Adrenal gland (tissue), 12 donors: ENCODE data around the gene HPF1. TPM values are rescaled to one million over a fixed set of nuclear protein-coding genes. Genes with fewer than 3 reads are reported as not detected.

ENCODE experiments used
- DNase-seq, 7 donors: peaks; one replicate each; pipeline ENCODE4 v3.0.0-alpha.2; 2019 to 2020
- H3K27ac ChIP-seq, 5 donors: fragments of 200-600 bp; sonication (generic) in 4 of 5; 1 replicate in 3 of 5; 2 replicates in 2 of 5; pipeline versions ENCODE4 v1.5.1 to v1.8.0; 2016 to 2020; ENCODE audit warnings: mild to moderate bottlenecking in 1 of 5
- H3K27me3 ChIP-seq: fragments of 200-600 bp; 2 replicates; pipeline ENCODE4 v1.8.0; 2021
- H3K36me3 ChIP-seq, 2 donors: fragments of 200-600 bp; replicated peaks in 1 of 2; 1 replicate in 1 of 2; 2 replicates in 1 of 2; pipeline versions ENCODE4 v1.5.1 to v1.8.0; 2018 to 2022
- H3K4me1 ChIP-seq, 2 donors: fragments of 200-600 bp; replicated peaks in 1 of 2; 1 replicate in 1 of 2; 2 replicates in 1 of 2; pipeline versions ENCODE4 v1.5.1 to v1.8.0; 2018 to 2021
- H3K4me3 ChIP-seq, 4 donors: fragments of 200-600 bp; sonication (generic) in 3 of 4; one replicate each; pipeline ENCODE4 v1.5.1; 2016 to 2018
- H3K9me3 ChIP-seq, 3 donors: fragments of 200-600 bp; sonication (generic) in 1 of 3; replicated peaks in 1 of 3; 1 replicate in 2 of 3; 2 replicates in 1 of 3; pipeline versions ENCODE4 v1.5.1 to v1.8.0; 2016 to 2021
- POLR2A ChIP-seq, 2 donors: fragments of 450-650 bp; IDR thresholded peaks; one replicate each; pipeline ENCODE4 v1.6.1; 2017; ENCODE audit warnings: antibody characterized with exemption in 2 of 2, mild to moderate bottlenecking in 2 of 2, moderate library complexity in 1 of 2
- WGBS, 4 donors: extraction: QIAGEN DNeasy Blood & Tissue Kit in 2 of 4; methylation state at CpG; one replicate each; pipeline versions ENCODE4 v1.1.5 to v1.1.7; 2013 to 2017; 5-methylcytosine and 5-hydroxymethylcytosine counted together
- intact Hi-C, 2 donors: fragments of 100-400 bp; cut with DNase I; formaldehyde crosslinking; loops; one replicate each; pipeline versions ENCODE4 v1.14.1 to v1.15.0; 2022 to 2023
- polyA plus RNA-seq, 3 donors: library from polyadenylated mRNA; stranded (reverse); fragments of 200-250 nt in 2 of 3; fragments of 350-450 nt in 1 of 3; fragmentation: Illumina TruSeq in 1 of 3; extraction: RNeasy Lipid Tissue Mini Kit (QIAGEN cat#74804) in 1 of 3; gene quantifications; one replicate each; pipeline ENCODE4 v1.2.3, GENCODE V29; 2013 to 2014
- total RNA-seq, 9 donors: library from RNA; depleted of rRNA in 4 of 9; stranded (reverse); fragments of >200 nt in 4 of 9; fragments of 120-200 nt in 1 of 9; fragmentation: NEBNext Ultra II Directional in 1 of 9; extraction: Animal tissue kit (Norgen Biotek cat#: 25700) in 1 of 9; gene quantifications; one replicate each; pipeline versions ENCODE4 v1.1.0 to v1.2.4, GENCODE V29; 2013 to 2023
- TF ChIP-seq, protein P1 (sequence below), 6 experiments: fragments of 450-650 bp in 4 of 6; fragments of 200-600 bp in 2 of 6; sonication (generic) in 1 of 6; IDR thresholded peaks; 1 replicate in 5 of 6; 2 replicates in 1 of 6; pipeline versions ENCODE4 v1.5.1 to v1.8.0; 2016 to 2021; ENCODE audit warnings: antibody characterized with exemption in 6 of 6, mild to moderate bottlenecking in 2 of 6, moderate library complexity in 1 of 6
- donor health status: healthy with polysubstance abuse.
- donor health status: Bipolar disorder and iron deficiency.
- donor health status: DM: yes; HTN: yes; CAD: no.
- donor health status: DM: no; HTN: no; CAD: no.
- donor health status: DM: no; HTN: no; CAD: no.
- donor health status: DM: yes; HTN: yes; CAD: no.

HPF1 gene
- total and polyA plus RNA-seq, 12 donors, result 20.5 to 71.2 (median 28.4) TPM

DNA sequence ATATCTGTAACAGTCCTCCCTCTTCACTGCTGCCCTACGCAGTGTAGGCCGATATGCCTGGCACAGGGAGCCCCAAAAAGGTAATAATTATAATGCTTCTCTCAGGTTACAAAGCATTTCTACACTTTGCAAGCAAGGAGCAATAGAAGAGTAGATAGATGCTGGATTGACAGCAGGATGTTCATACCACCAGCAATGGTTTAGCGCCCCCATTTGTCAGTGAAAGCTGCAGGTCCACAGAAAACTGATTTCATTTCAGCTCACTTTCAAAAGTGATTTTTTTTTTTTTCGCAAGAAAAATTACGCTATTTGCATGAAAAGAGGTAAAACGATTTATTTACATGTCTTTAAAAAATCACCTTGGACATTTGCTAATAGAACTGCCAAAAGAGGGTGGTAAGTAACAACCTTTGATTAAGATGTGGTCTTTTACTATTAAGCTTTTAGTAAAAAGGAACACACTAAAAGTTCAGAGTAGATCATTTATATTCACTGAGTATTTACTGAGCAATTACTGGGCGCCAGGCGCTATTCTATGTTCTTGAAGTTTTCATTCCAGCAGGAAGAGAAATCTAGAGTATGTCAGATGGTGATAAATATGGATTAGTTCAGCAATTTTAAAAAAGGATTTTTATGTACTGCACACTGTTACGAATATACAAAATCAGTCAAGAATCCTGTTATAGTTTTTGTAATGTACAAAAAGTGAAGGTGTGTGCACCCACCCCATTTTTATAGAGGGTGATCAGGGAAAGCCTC lies 34.4 kb downstream of the HPF1 start:
- Histone ChIP-seq H3K27ac (no peak overlapping the region), H3K4me3 (no peak overlapping the region), H3K36me3 (no peaks in the 10 kb centered on the region), H3K27me3 (no peaks in the 10 kb centered on the region), H3K4me1 (no peaks in the 10 kb centered on the region), H3K9me3 (no peaks in the 10 kb centered on the region)
- WGBS, 4 donors, result 88 to 91% (median 91%) methylated on average over 9 of the region's 9 CpGs
- no peak for DNase-seq
- intact Hi-C loops, result no loop called here
- TF ChIP-seq, protein P1, sequence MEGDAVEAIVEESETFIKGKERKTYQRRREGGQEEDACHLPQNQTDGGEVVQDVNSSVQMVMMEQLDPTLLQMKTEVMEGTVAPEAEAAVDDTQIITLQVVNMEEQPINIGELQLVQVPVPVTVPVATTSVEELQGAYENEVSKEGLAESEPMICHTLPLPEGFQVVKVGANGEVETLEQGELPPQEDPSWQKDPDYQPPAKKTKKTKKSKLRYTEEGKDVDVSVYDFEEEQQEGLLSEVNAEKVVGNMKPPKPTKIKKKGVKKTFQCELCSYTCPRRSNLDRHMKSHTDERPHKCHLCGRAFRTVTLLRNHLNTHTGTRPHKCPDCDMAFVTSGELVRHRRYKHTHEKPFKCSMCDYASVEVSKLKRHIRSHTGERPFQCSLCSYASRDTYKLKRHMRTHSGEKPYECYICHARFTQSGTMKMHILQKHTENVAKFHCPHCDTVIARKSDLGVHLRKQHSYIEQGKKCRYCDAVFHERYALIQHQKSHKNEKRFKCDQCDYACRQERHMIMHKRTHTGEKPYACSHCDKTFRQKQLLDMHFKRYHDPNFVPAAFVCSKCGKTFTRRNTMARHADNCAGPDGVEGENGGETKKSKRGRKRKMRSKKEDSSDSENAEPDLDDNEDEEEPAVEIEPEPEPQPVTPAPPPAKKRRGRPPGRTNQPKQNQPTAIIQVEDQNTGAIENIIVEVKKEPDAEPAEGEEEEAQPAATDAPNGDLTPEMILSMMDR (IDR thresholded peaks at IDR 0.05), result peak in 1 of 6 experiments; percentile 8
- TF ChIP-seq POLR2A (IDR thresholded peaks at IDR 0.05), result no peak

DNA sequence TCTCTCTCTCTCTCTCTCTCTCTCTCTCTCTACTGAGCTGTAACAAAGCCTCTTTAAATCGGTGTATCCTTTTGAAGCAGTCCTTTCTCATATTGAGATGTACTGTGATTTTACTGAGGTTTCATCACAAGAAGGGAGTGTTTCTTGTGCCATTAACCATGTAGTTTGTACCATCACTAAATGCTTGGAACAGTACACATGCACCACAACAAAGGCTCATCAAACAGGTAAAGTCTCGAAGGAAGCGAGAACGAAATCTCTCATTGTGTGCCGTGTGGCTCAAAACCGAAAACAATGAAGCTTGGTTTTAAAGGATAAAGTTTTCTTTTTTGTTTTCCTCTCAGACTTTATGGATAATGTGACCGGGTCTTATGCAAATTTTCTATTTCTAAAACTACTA lies 37.2 kb downstream of the HPF1 start:
- WGBS, 4 donors, result 94 to 97% (median 96%) methylated on average over 7 of the region's 7 CpGs
- intact Hi-C loops, result no loop called here
- Histone ChIP-seq H3K36me3 (no peaks in the 10 kb centered on the region), H3K9me3 (no peaks in the 10 kb centered on the region), H3K4me3 (no peak overlapping the region), H3K4me1 (no peaks in the 10 kb centered on the region), H3K27ac (no peak overlapping the region), H3K27me3 (no peaks in the 10 kb centered on the region)
- TF ChIP-seq, protein P1 (IDR thresholded peaks at IDR 0.05), result no peak
- TF ChIP-seq POLR2A (IDR thresholded peaks at IDR 0.05), result no peak
- DNase-seq, result no peak

DNA sequence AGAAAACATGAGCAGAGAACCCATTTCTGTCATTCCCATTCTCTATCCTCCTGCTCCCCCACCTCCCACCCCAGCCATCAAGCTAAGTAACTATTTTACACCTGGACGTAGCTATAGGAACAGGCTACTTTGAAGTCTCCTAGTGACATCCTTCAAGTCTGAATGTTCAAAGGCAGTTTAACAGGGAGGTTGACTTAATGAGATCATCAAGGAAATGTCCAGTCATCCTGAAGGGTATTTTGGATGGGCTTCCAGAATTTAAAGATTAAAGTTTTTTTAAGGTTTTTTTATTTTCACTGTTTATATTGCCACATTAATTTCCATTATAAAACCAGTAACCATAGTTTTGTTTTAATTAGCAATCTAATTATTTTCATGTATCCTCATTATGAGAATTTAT lies 41.1 kb downstream of the HPF1 start:
- no peak overlapping the region for H3K27ac ChIP-seq
- peaks cover 0 to 14% of the 10 kb centered on the region in 2 donors for H3K36me3 ChIP-seq
- no peaks in the 10 kb centered on the region for H3K4me1 ChIP-seq
- DNase-seq, result no peak
- intact Hi-C loops, result no loop called here
- TF ChIP-seq, protein P1 (IDR thresholded peaks at IDR 0.05), result no peak
- TF ChIP-seq POLR2A (IDR thresholded peaks at IDR 0.05), result no peak
- H3K27me3 ChIP-seq, result no peaks in the 10 kb centered on the region
- H3K9me3 ChIP-seq, result no peaks in the 10 kb centered on the region
- WGBS, 4 donors, result 81 to 94% (median 90%) methylated on average over 1 of the region's 1 CpG
- no peak overlapping the region for H3K4me3 ChIP-seq

DNA sequence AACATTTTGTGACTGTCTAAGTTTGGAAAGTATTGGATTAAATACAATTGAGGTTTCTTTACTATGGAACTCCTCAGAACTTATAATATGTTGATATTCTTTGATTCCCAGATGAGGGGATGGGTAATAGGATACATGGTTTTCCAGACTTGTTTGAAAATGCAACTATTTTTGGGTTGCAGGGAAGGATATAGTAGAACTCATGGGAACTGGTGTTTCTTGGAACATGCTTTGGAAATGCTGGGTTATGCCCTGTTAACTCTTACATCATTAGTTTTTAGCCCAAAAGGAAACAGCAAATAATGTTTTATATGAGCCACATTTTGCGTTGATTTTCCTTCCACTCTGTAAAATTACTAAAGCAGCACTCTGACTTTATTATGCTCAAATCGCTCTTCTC lies 41.9 kb downstream of the HPF1 start:
- Histone ChIP-seq H3K4me1 (no peaks in the 10 kb centered on the region), H3K36me3 (peaks cover 0 to 14% of the 10 kb centered on the region in 2 donors), H3K4me3 (no peak overlapping the region), H3K27me3 (no peaks in the 10 kb centered on the region), H3K27ac (no peak overlapping the region), H3K9me3 (no peaks in the 10 kb centered on the region)
- DNase-seq, result no peak
- intact Hi-C loops, result no loop called here
- WGBS, 4 donors, result 94 to 98% (median 95%) methylated on average over 2 of the region's 2 CpGs
- TF ChIP-seq, protein P1 (IDR thresholded peaks at IDR 0.05), result no peak
- TF ChIP-seq POLR2A (IDR thresholded peaks at IDR 0.05), result no peak
